Stimulated activated CD8-positive, alpha-beta memory T cell treated with anti-CD3 and anti-CD28 coated beads, Interleukin-15, amount 100 ng/mL, for 4 hours (primary cell): Measurements from ENCODE around the gene APMAP.
"Not testable (repeated sequence)": the region's sequence is repeated elsewhere in the genome, so short reads cannot be mapped to it uniquely, and the experiment has no call there.

Experiments used
- DNase-seq, 2 donors: peaks; one replicate each; pipeline ENCODE4 v3.0.0-alpha.2; 2020; ENCODE audit warnings: low read depth in 2 of 2

APMAP gene

DNA sequence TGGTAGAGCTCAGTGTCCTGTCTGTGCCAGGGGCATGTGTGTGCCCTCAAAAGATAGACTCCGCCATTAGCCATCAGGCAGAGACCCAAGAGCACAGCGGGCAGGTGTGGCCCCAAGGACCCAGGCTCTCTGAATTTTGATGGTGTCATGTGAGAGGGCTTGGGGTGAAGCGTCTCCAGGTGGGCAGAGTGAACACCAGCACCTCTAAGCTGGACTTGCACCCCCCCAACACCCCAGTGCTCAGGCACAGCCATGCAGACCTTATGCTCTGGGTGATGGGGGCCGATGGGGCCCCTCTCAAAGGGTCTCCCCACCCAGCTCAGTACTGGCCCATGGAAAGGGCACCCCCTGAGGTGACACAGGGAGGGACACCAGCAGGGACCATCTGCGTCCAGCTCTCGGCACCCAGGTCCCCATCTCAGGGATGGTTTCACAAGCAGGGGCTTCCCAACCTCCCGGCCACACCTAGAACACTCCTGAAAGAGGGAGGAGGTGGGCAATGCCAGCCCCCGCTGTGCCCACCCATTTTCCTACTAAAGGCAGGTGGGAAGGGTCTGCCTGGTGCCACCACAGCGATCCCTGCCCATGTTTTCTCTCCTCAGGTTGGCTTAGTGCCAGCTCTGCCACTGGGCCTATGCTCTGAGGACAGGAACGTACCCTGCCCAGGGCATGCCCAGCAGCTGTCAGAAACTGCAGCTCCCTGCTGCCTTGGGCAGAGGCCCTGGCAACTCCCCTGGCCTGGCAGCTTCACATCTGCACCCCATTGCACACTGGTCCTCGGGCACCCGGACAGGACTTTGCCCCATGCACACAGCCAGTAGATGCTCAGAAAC lies 40.0 kb downstream of the APMAP start:
- no peak for DNase-seq

DNA sequence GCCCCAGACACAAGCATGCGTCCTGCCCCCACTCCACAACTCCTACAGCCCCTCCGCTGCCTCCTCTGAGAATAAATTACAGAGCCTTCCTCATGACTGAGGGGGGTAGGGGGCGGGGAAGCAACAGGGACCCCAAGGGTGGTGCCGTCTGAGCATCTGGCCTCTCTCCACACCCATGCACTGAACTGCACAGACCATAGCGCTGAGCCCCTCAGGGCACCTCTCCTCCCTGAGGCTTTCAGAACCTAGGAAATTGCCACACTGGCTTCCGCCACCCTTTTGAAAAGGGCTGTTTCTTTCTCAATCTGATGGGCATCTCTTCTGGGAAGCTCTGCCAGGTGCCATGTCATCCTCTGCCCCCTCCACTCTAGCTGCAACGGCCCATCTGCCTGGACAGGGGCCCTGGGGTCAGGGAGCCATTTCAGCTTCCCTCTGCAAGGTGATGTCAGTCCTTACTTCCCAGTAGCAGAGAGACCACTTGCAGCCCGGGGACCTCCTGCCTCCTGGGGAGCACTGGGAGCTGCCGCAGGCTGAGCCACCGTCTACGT lies 40.9 kb downstream of the APMAP start:
- DNase-seq = no peak

DNA sequence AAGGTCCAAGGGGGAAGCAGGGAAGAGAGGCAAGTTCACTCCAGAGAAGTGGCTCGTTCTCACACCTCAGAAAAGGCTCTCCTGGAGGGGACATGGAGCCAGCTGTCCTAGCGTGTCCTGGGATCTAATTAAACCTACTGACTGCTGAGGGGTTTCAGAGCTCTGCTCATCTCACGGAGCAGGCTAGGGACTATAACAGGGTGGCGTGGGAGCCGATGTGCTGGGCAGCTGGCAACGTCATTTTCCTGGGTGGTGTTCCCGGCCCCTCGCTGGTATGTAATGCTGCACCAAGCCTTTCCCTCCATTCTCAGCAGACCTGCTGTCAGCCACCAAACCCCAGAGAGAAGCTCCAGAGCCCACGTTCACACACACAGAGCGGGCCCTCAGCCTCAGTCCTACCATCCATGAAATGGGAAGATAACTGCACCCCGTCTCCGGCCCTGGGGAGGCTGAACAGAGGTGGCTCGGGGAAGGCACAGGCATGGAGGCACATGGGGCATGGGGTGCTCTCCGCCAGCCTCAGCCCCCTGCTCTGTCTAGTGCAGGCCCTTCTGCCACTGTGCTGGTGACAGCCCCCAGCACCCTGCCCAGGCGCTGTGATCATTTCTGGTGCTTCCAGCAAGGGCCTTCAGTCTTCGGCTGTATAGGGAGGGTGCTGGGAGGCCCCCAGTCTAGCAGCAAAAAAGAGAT lies 41.6 kb downstream of the APMAP start:
- DNase-seq = no peak

DNA sequence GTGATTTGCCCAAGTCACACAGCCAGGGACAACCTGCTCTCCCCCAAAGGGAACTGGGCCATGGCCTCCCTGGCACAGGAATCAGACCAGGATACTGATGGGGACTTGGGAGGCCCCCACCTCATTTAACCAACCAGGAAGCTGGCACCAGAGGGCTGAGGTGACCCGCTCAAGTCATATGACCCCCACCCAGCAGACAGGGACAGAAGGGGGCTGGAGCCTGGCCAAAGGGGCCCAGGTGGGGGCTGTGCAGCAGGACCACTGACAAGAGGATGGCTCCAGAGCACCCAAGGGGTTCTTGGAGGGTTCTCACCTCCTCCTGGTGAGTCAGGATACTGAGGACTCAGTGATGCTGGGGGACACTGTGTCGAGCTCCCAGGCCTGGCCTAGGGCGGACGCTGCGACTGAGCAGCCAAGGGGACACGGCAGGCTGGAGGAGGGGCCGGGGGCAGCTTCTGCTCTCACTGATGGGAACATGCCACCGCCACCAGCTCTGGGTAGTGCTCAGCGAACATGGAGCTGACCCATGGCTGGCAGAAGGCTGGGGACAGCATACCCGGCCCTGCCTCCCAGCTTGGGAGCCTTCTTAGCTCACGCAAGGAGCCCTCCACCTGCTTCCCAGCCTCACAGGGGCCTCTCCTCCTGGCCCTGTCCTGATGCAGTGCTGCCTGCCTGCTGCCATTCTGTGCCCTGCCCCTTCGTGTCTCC lies 42.3 kb downstream of the APMAP start:
- DNase-seq = no peak

GRCh38 chr20:24949756-24950127 lies 42.8 kb downstream of the APMAP start:
- DNase-seq = no peak

- peak; percentile 86 to 89 for DNase-seq
These were observed 43.4 kb downstream of the APMAP start, which contains the start of gene CST7 for GRCh38 chr20:24948939-24949679. Gene CST7 (plus strand): TSS chr20:24949269. CDS start chr20:24949506, 237 bp downstream.

DNA sequence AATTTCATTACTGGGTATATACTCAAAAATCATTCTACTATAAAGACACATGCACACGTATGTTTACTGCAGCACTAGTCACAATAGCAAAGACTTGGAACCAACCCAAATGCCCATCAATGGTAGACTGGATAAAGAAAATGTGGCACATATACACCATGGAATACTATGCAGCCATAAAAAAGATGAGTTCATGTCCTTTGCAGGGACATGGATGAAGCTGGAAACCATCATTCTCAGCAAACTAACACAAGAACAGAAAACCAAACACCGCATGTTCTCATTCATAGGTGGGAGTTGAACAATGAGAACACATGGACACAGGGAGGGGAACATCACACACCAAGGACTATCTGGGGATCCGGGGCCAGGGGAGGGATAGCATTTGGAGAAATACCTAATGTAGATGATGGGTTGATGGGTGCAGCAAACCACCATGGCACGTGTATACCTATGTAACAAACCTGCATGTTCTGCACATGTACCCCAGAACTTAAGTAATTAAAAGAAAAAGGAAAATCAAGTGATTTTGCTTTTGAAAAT lies 44.1 kb downstream of the APMAP start:
- DNase-seq = not testable (repeated sequence)

DNA sequence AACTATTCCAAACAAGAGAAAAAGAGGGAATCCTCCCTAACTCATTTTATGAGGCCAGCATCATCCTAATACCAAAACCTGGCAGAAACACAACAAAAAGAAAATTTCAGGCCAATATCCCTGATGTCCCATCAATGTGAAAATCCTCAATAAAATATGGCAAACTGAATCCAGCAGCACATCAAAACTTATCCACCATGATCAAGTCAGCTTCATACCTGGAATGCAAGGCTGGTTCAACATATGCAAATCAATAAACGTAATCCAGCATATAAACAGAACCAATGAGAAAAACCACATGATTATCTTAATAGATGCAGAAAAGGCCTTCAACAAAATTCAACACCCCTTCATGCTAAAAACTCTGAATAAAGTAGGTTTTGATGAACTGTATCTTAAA lies 46.2 kb downstream of the APMAP start:
- DNase-seq = not testable (repeated sequence)

DNA sequence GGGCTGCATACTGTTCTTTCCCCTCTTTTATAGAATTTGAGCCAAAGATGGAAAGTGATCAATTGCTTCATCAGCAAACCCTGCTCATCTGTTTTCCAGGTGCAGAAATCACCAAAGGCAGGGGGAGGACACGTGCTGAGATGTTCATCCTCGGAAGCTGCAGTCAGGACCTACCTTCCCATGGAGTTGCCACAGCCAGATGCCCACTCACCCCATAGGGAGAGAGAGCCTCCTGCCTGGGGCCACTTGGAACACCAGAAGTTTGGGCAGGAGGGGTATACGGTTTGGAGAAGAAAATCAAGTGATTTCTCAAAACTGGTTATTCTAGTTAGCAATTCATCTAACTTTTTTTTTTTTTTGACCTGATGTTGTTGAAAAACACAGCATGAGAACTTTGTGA lies 48.8 kb downstream of the APMAP start:
- no peak for DNase-seq

DNA sequence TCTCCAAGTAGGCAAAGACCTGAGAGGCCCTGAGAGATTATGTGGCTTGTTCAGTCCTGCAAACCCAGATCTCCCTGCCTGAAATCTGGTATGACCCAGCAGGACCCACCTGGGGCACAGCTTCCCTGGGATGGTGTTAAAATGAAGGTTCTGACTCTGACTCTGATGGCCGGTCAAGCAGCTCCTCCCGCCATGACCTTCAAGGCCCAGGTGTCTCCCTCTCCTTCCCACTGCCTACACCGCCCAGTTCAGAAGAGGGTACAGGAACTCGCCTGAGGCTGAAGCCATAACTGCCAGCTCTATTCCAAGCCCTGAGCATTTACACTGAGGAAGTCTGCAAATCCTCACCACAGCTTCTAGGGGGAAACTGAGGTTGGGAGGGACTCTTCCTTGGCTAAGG lies 49.4 kb downstream of the APMAP start:
- DNase-seq = no peak

DNA sequence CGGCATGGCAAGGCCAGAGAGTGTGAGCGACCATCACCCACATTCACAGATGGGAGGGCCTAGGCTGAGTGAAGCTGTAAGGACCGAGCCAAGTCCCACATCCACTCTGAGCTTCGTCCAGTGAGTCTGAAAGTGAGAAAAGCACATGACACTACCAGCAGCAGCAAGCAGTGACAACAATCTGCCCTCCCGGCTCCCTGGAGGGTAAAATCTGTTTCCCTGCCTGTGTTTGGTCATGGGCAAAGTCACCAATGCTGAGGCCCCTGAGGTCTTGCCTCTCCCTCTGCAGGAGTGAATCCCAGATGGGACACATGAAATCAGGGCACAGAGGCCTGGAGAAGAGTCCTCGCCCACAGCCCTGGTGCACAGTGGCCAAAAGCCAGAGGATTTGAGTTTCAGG lies 49.9 kb downstream of the APMAP start:
- no peak for DNase-seq

DNA sequence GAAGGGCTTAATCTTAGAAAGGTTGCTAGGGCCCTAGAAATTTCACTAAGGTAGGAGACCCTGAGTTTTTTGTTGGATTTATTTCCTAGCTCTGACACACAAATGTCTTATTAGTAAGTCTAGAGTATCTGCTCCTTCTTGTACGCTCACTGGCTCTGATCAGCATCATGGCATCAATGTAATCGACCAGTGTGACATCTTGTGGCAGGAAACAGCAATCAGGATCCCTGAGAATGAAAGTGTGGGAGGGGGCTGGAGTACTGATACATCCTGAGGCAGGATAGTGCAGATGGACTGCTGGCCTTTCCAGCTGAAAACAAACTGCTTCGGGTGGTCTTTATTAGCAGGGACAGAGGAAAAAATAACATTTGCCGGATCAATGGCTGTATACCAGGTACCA lies 53.5 kb downstream of the APMAP start:
- no peak for DNase-seq

DNA sequence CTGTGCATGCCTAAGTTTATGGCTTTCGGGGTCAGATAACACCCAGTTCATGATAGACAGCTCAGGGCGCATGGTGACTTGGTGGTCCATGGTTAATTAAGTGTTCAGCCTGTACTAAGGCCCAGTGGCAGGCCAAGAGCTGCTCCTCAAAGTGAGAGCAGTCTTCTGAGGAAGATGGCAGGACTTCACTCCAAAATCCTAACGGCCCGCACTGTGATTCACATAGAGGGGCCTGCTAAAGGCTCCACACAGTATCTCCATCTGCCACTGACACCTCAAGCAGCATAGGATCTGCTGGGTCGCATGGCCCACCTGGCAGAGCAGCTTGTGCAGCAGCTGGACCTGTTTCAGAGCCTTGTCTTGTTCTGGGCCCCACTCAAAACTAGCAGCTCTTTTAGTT lies 54.1 kb downstream of the APMAP start:
- no peak for DNase-seq

- DNase-seq = no peak
These were observed 55.0 kb downstream of the APMAP start for GRCh38 chr20:24937579-24937978.

- DNase-seq = no peak
These were observed 55.8 kb downstream of the APMAP start for GRCh38 chr20:24936526-24937407.

DNA sequence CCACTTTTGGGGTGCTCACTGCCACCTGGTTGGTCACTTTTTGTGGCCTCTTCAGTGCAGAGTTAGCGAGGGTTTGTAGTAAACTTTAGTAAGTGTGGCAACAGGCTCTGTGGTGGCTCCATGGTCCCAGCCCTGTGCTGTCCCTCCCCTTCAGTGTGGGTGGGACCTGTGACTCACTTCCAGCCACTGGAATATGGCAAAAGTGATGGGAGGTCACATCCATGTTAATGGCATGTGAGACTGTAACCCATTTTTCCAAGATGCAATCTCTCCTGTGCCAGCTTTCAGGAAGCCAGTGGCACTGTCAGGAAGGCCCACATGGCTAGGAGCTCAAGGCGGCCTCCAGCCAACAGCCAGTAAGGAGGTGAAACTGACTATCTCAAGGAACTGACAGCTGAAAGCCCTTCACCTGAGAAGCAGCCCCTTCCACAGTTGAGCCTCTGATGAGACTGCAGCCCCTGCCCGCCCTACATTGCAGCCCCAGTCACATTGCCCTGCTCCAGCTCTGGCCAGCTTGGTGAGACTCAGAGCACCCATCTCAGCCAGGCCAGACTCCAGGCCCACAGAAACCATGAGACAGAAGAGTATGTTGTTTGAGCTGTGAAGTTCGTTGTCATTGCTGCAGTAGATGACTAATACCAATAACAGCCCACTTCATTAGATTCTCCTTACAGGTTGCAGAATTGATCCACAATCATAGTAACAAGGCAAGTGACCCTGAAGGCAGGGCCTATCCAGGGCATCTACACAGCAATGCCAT lies 56.6 kb downstream of the APMAP start:
- no peak for DNase-seq

GRCh38 chr20:24935140-24935539 lies 57.4 kb downstream of the APMAP start:
- DNase-seq = no peak

DNA sequence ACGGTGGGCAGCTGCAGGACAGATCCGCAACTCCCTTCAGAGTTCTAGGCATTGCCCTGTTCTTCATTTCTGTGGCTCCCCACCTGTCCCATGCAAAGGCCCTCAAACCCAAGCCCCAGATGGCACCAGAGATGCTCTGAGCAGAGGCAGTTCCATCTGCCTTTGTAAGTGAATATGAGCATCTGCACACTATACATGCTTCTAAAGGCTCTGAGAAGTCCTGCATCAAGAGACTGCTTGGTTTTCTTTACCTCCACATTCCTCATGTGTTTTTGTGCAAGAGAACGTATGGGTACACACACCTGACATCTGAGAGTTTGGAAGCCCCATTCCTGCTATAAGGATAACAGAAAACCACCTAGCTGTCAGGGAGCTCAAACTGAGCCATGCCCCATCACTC lies 57.8 kb downstream of the APMAP start:
- no peak for DNase-seq

DNA sequence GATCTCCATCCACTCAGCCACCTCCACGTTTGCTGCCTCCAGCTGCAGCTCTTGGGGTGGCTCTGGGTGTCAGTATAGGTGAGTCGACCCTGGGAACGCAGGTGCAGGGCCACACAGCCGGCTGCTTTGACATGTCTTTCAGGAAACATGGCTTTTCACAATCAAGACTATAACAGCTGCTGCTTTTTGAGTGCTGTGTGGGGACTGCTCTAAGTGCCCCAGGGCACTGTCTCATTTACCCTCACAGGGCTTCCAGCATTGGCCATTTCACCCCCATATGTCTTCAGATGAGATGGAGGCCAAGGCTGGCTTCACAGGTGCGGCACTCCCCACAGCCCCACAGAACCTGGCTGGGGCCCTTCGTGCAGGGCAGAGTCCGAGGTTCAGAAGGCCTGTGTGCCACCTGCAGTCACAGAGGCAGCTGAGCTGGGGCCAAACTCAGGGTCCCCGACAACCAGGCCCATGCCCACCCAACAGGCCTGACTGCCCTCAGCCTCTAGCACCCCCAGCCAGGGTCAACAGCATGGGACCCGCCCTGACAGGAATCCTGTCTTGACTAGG lies 58.4 kb downstream of the APMAP start:
- no peak for DNase-seq
